ENCODE data around the gene EEF2KMT.

DNA sequence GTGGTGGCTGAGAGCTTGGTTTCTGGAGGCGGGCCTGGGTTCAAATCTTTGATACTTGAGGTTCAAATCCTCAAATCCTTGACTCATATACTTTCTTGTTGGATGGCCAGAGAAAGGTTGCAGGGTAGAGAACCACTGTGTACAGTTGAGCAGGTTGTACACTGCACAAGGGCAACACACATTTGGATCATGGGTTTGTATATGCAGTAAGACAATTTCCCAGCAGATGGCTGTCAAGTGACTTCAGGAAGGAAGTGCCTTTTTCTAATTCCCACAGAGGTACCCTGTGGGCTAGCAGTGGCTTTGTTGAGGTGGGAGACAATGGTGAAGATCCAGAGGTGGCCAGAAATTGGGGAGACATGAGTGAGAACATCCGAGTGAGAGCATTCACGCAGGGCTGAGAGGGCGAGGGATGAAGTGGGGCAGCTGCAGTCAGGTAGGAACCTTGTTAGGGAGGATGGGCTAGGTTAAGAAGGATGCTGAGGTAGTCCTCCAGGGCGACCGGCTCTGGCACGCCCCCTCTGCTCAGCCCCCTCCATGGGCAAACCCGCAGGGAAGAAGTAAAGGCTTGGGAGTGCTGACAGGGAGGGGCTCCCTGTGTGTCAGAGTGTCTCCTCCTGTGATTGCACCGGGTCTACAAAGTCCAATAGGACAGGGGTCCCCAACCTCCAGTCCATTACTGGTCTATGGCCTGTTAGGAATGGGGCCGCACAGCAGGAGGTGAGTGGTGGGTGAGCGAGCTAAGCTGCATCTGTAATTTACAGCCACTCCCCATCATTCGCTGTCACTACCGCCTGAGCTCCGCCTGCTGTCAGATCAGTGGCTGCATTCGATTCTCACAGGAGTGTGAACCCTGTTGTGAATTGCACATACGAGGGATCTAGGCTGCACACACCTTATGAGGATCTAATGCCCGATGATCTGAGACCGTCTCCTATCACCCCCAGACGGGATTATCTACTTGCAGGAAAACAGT is 34.5 kb downstream of the EEF2KMT start:
- peak in 3 of 5 experiments; percentile 10 to 13 (median 11) for TF ChIP-seq CTCF (IDR thresholded peaks at IDR 0.05)
- TF ChIP-seq POLR2AphosphoS5 (IDR thresholded peaks at IDR 0.05), result no peak

Measured in transverse colon (tissue), 4 donors.